Colonic mucosa (tissue), 4 donors: ENCODE measurements around the gene PRC1. TPM values are rescaled to one million over a fixed set of nuclear protein-coding genes. Genes with fewer than 3 reads are reported as not detected.

Experiments used
- DNase-seq: peaks from one replicate; pipeline ENCODE4 v3.0.0-alpha.2; 2020
- H3K27ac ChIP-seq: fragments of 200-600 bp; one replicate; pipeline ENCODE4 v1.8.0; 2021
- H3K27me3 ChIP-seq: fragments of 200-600 bp; one replicate; pipeline ENCODE4 v1.8.0; 2021
- H3K36me3 ChIP-seq: fragments of 200-600 bp; one replicate; pipeline ENCODE4 v1.8.0; 2021
- H3K4me1 ChIP-seq: fragments of 200-600 bp; one replicate; pipeline ENCODE4 v1.8.0; 2021; ENCODE audit warnings: mild to moderate bottlenecking
- H3K4me3 ChIP-seq: fragments of 200-600 bp; one replicate; pipeline ENCODE4 v1.8.0; 2021
- H3K9ac ChIP-seq, 2 donors: one replicate each; pipeline ENCODE4 v1.7.0; 2013; ENCODE audit warnings: control low read depth in 2 of 2, low read depth in 2 of 2, low read length in 2 of 2
- H3K9me3 ChIP-seq: fragments of 200-600 bp; one replicate; pipeline ENCODE4 v1.8.0; 2021
- CTCF ChIP-seq: fragments of 200-600 bp; IDR thresholded peaks from one replicate; pipeline ENCODE4 v1.8.0; 2022; ENCODE audit warnings: antibody characterized with exemption, mild to moderate bottlenecking
- intact Hi-C: fragments of 100-400 bp; cut with DNase I; formaldehyde crosslinking; loops from one replicate; pipeline ENCODE4 v1.14.1; 2022
- total RNA-seq, 2 donors: library from RNA; stranded (reverse); fragmentation: NEBNext Ultra II Directional in 1 of 2; extraction: Animal tissue kit (Norgen Biotek cat#: 25700) in 1 of 2; gene quantifications; one replicate each; pipeline ENCODE4 v1.2.1, GENCODE V29; 2021
- donor health status: healthy.
- donor health status: DM: no; HTN: no; CAD: no.
- donor health status: DM: no; HTN: no; CAD: no.

Gene PRC1
- total RNA-seq, 2 donors from 2014 or later: 44.3 to 114 TPM

- Histone ChIP-seq H3K27ac (no peak overlapping the region), H3K4me3 (no peak overlapping the region), H3K4me1 (no peaks in the 10 kb centered on the region), H3K27me3 (no peaks in the 10 kb centered on the region), H3K9ac (no peak overlapping the region), H3K36me3 (peaks cover 5% of the 10 kb centered on the region), H3K9me3 (no peaks in the 10 kb centered on the region)
- intact Hi-C loops: no loop called here
- no peak for DNase-seq
- no peak for TF ChIP-seq CTCF
Observed at GRCh38 chr15:91001209-91001608, 6.9 kb upstream of the PRC1 start.

GRCh38 chr15:90998737-90999136, 4.4 kb upstream of the PRC1 start:
- Histone ChIP-seq H3K4me3 (no peak overlapping the region), H3K27ac (no peak overlapping the region), H3K9me3 (no peaks in the 10 kb centered on the region), H3K27me3 (no peaks in the 10 kb centered on the region), H3K9ac (no peak overlapping the region), H3K36me3 (peaks cover 5% of the 10 kb centered on the region), H3K4me1 (peaks cover 3% of the 10 kb centered on the region)
- intact Hi-C loops: no loop called here
- no peak for TF ChIP-seq CTCF
- no peak for DNase-seq

- DNase-seq: peak; percentile 25
- Histone ChIP-seq H3K9ac (peak overlapping the region; percentile 88 to 98), H3K36me3 (no peaks in the 10 kb centered on the region), H3K9me3 (no peaks in the 10 kb centered on the region), H3K4me1 (peaks cover 6% of the 10 kb centered on the region), H3K27me3 (no peaks in the 10 kb centered on the region), H3K4me3 (peak overlapping the region; percentile 99), H3K27ac (peak overlapping the region; percentile 71)
- intact Hi-C loops: no loop called here
- no peak for TF ChIP-seq CTCF
Observed at GRCh38 chr15:90994059-90994416, 297 bp downstream of the PRC1 start.

GRCh38 chr15:90991587-90992285, 2.6 kb downstream of the PRC1 start:
- H3K36me3 ChIP-seq: no peaks in the 10 kb centered on the region
- peaks cover 6% of the 10 kb centered on the region for H3K4me1 ChIP-seq
- no peaks in the 10 kb centered on the region for H3K27me3 ChIP-seq
- DNase-seq: no peak
- no peaks in the 10 kb centered on the region for H3K9me3 ChIP-seq
- H3K4me3 ChIP-seq: no peak overlapping the region
- intact Hi-C loops: no loop called here
- TF ChIP-seq CTCF: no peak
- no peak overlapping the region for H3K27ac ChIP-seq
- no peak overlapping the region for H3K9ac ChIP-seq

GRCh38 chr15:90990446-90990845, 3.9 kb downstream of the PRC1 start:
- H3K9me3 ChIP-seq: no peaks in the 10 kb centered on the region
- peaks cover 5% of the 10 kb centered on the region for H3K4me1 ChIP-seq
- DNase-seq: no peak
- H3K36me3 ChIP-seq: no peaks in the 10 kb centered on the region
- no peak overlapping the region for H3K9ac ChIP-seq
- no peak overlapping the region for H3K4me3 ChIP-seq
- no peaks in the 10 kb centered on the region for H3K27me3 ChIP-seq
- H3K27ac ChIP-seq: no peak overlapping the region
- no peak for TF ChIP-seq CTCF
- intact Hi-C loops: no loop called here
